Liver (tissue), 3 donors: Measurements from ENCODE around the gene EXO1.

Source experiments
- EGR1 ChIP-seq, 2 donors: IDR thresholded peaks; 2 replicates each; pipeline ENCODE4 v1.6.1; 2016 to 2018; ENCODE audit warnings: antibody characterized with exemption in 2 of 2, low read depth in 2 of 2
- FOXA1 ChIP-seq: IDR thresholded peaks from 2 replicates; pipeline ENCODE4 v1.6.1; 2016; ENCODE audit warnings: antibody characterized with exemption
- FOXA2 ChIP-seq: IDR thresholded peaks from 2 replicates; pipeline ENCODE4 v1.6.1; 2016; ENCODE audit warnings: antibody characterized with exemption
- GABPA ChIP-seq, 2 donors: IDR thresholded peaks in 1 of 2; conservative IDR thresholded peaks in 1 of 2; 2 replicates each; pipeline ENCODE4 v1.6.1; 2016; ENCODE audit warnings: antibody characterized with exemption in 2 of 2, mild to moderate bottlenecking in 1 of 2, moderate library complexity in 1 of 2
- JUND ChIP-seq, 2 donors: IDR thresholded peaks; 2 replicates each; pipeline ENCODE4 v1.6.1; 2016; ENCODE audit warnings: antibody characterized with exemption in 2 of 2
- RAD21 ChIP-seq, 2 donors: IDR thresholded peaks; 2 replicates each; pipeline ENCODE4 v1.6.1; 2016; ENCODE audit warnings: antibody characterized with exemption in 2 of 2, mild to moderate bottlenecking in 2 of 2
- SP1 ChIP-seq: IDR thresholded peaks from 2 replicates; pipeline ENCODE4 v1.6.1; 2018; ENCODE audit warnings: antibody characterized with exemption, mild to moderate bottlenecking
- TAF1 ChIP-seq: conservative IDR thresholded peaks from 2 replicates; pipeline ENCODE4 v1.6.1; 2016; ENCODE audit warnings: antibody characterized with exemption, mild to moderate bottlenecking
- YY1 ChIP-seq: IDR thresholded peaks from 2 replicates; pipeline ENCODE4 v1.6.1; 2016; ENCODE audit warnings: antibody characterized with exemption, mild to moderate bottlenecking
- TF ChIP-seq, protein P1 (sequence below): IDR thresholded peaks from 2 replicates; pipeline ENCODE4 v1.6.1; 2016; ENCODE audit warnings: antibody characterized with exemption
- TF ChIP-seq, protein P2 (sequence below): fragments of 150-350 bp; IDR thresholded peaks from 2 replicates; pipeline ENCODE4 v1.5.1; 2017; ENCODE audit warnings: improper control_type of control experiment, low read depth, low read length; ENCODE audit not compliant: missing input control
- TF ChIP-seq, protein P3 (sequence below): IDR thresholded peaks from 2 replicates; pipeline ENCODE4 v1.6.1; 2016; ENCODE audit warnings: antibody characterized with exemption
- TF ChIP-seq, protein P4 (sequence below): IDR thresholded peaks from 2 replicates; pipeline ENCODE4 v1.6.1; 2016; ENCODE audit warnings: antibody characterized with exemption, mild to moderate bottlenecking
- donor health status: healthy.
- donor health status: healthy.

DNA sequence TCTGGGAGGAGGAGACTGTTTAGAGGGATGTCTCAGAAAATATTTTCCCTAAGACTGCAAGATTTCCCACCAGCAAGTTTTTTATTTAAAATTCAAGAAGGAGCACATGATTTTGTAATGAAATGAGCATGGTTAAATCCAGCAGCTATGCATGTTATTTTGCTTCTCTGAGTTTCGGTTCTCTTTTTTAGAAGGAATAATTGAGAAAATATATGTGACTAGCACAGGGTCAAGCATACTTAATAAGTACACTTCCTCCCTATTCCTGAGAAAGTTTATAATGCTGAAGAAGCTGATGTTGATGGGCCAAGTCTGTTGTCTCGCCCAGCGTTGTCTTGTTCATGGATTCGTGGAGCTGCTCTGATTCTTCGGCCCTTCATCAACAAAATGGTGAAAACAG lies 51.2 kb downstream of the EXO1 start:
- TF ChIP-seq, protein P1, sequence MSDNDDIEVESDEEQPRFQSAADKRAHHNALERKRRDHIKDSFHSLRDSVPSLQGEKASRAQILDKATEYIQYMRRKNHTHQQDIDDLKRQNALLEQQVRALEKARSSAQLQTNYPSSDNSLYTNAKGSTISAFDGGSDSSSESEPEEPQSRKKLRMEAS, result no peak
- TF ChIP-seq TAF1, result no peak
- TF ChIP-seq, protein P2, sequence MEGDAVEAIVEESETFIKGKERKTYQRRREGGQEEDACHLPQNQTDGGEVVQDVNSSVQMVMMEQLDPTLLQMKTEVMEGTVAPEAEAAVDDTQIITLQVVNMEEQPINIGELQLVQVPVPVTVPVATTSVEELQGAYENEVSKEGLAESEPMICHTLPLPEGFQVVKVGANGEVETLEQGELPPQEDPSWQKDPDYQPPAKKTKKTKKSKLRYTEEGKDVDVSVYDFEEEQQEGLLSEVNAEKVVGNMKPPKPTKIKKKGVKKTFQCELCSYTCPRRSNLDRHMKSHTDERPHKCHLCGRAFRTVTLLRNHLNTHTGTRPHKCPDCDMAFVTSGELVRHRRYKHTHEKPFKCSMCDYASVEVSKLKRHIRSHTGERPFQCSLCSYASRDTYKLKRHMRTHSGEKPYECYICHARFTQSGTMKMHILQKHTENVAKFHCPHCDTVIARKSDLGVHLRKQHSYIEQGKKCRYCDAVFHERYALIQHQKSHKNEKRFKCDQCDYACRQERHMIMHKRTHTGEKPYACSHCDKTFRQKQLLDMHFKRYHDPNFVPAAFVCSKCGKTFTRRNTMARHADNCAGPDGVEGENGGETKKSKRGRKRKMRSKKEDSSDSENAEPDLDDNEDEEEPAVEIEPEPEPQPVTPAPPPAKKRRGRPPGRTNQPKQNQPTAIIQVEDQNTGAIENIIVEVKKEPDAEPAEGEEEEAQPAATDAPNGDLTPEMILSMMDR, result no peak
- TF ChIP-seq FOXA1, result no peak
- TF ChIP-seq SP1, result no peak
- TF ChIP-seq GABPA (IDR thresholded peaks at IDR 0.05 in 1 of 2, conservative IDR thresholded peaks at IDR 0.05 in 1 of 2), result no peak
- TF ChIP-seq RAD21 (IDR thresholded peaks at IDR 0.05), result no peak
- TF ChIP-seq, protein P3, sequence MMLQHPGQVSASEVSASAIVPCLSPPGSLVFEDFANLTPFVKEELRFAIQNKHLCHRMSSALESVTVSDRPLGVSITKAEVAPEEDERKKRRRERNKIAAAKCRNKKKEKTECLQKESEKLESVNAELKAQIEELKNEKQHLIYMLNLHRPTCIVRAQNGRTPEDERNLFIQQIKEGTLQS, result no peak
- TF ChIP-seq, protein P4, sequence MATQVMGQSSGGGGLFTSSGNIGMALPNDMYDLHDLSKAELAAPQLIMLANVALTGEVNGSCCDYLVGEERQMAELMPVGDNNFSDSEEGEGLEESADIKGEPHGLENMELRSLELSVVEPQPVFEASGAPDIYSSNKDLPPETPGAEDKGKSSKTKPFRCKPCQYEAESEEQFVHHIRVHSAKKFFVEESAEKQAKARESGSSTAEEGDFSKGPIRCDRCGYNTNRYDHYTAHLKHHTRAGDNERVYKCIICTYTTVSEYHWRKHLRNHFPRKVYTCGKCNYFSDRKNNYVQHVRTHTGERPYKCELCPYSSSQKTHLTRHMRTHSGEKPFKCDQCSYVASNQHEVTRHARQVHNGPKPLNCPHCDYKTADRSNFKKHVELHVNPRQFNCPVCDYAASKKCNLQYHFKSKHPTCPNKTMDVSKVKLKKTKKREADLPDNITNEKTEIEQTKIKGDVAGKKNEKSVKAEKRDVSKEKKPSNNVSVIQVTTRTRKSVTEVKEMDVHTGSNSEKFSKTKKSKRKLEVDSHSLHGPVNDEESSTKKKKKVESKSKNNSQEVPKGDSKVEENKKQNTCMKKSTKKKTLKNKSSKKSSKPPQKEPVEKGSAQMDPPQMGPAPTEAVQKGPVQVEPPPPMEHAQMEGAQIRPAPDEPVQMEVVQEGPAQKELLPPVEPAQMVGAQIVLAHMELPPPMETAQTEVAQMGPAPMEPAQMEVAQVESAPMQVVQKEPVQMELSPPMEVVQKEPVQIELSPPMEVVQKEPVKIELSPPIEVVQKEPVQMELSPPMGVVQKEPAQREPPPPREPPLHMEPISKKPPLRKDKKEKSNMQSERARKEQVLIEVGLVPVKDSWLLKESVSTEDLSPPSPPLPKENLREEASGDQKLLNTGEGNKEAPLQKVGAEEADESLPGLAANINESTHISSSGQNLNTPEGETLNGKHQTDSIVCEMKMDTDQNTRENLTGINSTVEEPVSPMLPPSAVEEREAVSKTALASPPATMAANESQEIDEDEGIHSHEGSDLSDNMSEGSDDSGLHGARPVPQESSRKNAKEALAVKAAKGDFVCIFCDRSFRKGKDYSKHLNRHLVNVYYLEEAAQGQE, result no peak
- no peak for TF ChIP-seq JUND (IDR thresholded peaks at IDR 0.05)
- no peak for TF ChIP-seq YY1
- TF ChIP-seq FOXA2, result no peak
- no peak for TF ChIP-seq EGR1 (IDR thresholded peaks at IDR 0.05; ENCODE audit: low read depth in 2 of 2)
